RWPE1 (cell line): ENCODE results near the gene DKK2.

ENCODE experiments used
- CTCF ChIA-PET: fragments of 350-600 bp; sonication (Branson Sonifier 250); formaldehyde crosslinking; extraction: SDS; loops from one replicate; lab custom pipeline; 2021; lab: Yijun Ruan, JAX
- POLR2A ChIA-PET: fragments of 400-600 bp; formaldehyde crosslinking; extraction: SDS; loops from one replicate; lab custom pipeline; 2020; ENCODE audit warnings: antibody characterized with exemption; ENCODE audit not compliant: low non-redundant PET; lab: Yijun Ruan, JAX
- DNase-seq: peaks from one replicate; pipeline ENCODE4 v3.0.0; 2012; ENCODE audit warnings: low spot score
- H3K27ac ChIP-seq: fragments of 450-650 bp; 2 replicates; pipeline ENCODE4 v1.5.1; 2017
- TF ChIP-seq, protein P1 (sequence below): fragments of 450-650 bp; conservative IDR thresholded peaks from 2 replicates; pipeline ENCODE4 v1.5.1; 2017; ENCODE audit warnings: low read depth, mild to moderate bottlenecking

The DKK2 gene

DNA sequence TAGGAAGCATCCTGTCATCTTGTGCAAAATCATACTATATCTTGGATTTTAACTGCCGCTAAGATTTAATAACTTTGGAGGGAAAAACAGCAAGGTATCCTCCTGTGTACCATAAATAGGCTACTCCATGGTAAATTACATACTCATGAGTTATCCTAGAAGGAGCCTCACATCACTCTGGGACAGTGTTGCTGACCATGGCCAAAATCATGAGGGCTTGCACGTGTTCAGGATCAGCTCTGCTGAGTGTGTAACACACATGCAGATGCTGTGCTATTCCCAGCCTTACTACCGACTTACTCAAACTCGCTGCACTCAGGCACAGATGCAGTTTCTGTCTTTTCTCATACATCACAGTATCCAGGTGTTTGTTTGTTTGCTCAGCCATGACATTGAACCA lies 56.6 kb downstream of the DKK2 start:
- DNase-seq = no peak
- no peak overlapping the region for H3K27ac ChIP-seq
- ChIA-PET POLR2A (no interaction called here), CTCF (no interaction called here)
- TF ChIP-seq, protein P1, sequence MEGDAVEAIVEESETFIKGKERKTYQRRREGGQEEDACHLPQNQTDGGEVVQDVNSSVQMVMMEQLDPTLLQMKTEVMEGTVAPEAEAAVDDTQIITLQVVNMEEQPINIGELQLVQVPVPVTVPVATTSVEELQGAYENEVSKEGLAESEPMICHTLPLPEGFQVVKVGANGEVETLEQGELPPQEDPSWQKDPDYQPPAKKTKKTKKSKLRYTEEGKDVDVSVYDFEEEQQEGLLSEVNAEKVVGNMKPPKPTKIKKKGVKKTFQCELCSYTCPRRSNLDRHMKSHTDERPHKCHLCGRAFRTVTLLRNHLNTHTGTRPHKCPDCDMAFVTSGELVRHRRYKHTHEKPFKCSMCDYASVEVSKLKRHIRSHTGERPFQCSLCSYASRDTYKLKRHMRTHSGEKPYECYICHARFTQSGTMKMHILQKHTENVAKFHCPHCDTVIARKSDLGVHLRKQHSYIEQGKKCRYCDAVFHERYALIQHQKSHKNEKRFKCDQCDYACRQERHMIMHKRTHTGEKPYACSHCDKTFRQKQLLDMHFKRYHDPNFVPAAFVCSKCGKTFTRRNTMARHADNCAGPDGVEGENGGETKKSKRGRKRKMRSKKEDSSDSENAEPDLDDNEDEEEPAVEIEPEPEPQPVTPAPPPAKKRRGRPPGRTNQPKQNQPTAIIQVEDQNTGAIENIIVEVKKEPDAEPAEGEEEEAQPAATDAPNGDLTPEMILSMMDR = no peak

DNA sequence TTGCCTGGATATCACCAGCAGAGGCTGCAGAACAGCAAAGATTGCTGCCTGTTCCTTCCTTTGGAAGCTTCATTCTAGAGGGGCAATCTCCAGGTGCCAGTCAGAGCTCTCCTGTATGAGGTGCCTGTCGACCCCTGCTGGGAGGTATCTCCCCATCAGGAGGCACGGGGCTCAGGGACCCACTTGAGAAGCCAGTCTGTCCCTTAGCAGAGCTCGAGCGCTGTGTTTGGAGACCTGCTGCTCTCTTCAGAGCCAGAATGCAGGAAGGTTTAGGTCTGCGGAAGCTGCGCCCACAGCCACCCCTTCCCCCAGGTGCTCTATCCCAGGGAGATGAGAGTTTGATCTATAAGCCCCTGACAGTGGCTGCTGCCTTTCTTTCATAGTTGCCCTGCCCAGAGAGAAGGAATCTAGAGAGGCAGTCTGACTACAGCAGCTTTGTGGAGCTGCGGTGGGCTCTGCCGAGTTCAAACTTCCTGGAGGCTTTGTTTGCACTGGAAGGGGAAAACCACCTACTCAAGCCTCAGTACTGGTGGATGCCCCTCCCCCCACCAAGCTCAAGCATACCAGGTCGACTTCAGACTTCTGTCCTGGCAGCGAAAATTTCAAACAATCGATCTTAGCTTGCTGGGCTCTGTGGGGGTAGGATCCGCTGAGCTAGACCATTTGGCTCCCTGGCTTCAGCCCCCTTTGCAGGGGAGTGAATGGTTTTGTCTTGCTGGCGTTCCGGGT lies 57.9 kb downstream of the DKK2 start:
- ChIA-PET CTCF (no interaction called here), POLR2A (no interaction called here)
- no peak overlapping the region for H3K27ac ChIP-seq
- no peak for DNase-seq
- TF ChIP-seq, protein P1 = no peak

DNA sequence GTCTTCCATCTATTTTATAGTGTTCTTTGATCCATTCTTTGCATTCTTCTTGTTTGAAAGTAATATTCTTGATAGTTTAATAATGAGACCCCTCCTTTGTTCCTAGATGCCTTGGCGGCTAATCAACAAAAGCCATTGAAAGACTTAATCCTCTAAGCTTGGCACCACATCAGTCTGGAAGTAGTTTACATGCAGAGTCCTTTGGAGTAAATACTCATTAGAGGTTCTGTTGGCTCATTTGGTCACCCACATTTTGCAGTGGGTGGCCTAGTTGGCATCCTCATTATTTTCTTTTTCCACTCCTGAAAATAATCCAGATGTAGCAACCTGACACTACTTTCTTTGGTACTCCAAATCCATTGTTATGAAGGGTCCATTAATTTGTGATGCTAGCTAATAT lies 64.5 kb downstream of the DKK2 start:
- no peak for DNase-seq
- POLR2A ChIA-PET = no interaction called here
- TF ChIP-seq, protein P1 = no peak
- no peak overlapping the region for H3K27ac ChIP-seq
- CTCF ChIA-PET = interaction anchor here (0.7 kb wide), 1 partner anchor 72 kb away, joined by 3 read pairs; no protein-coding TSS in a partner anchor

DNA sequence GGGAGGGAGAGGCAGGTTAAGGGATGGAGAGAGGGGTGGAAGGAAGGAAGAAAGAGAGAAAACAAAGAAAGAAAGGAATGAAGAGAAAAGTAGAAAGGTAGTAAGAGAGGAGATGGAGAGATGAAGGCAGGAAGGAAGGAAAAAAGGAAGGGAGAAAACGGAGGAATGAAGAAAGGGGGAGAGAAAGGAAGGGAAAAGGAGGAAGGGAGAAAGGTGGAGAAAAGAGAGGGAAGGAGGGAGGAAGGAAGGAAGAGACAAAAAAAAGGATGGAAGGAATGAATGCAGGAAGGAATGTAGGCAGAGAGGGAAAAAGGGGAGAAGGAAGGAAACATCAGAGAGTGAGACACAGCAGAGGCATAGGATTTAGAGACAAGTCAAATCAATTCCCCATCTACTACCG lies 68.2 kb downstream of the DKK2 start:
- DNase-seq = no peak
- POLR2A ChIA-PET = no interaction called here
- H3K27ac ChIP-seq = no peak overlapping the region
- CTCF ChIA-PET = interaction anchor here (0.6 kb wide), 1 partner anchor 614 kb away, joined by 7 read pairs; no protein-coding TSS in a partner anchor
- TF ChIP-seq, protein P1 = no peak

DNA sequence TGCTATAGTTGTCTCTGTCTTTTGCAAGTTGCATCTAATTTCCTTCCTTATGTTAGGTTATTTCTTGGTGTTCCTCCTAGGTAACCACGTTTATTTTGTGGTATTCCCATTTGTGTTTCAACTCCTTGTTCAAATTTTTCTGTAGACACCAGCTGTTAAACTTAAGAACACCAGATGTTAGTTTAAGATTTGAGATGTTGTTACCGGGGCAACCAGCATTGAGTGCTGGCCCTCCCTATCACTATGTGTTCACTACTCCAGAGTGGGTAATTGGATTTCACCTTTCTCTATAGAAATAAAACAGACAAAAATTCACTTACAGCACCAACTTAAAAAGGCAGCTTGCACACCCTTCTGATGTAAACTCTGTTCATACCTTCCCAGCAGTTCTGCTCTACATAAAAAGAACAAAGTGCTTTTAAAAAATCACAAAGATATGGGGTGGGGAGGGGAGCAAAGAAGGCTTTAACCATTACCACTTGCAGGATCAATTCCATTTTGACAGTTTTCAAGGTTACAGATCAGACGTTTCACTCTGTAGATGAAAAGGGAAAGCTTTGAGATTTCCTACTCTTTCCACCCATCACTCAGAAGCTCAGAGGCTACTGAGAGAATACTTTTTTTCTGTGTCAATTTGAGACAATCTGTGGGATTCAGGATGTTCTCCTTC lies 82.9 kb downstream of the DKK2 start:
- ChIA-PET POLR2A (no interaction called here), CTCF (interaction anchor here (0.7 kb wide), 1 partner anchor 14 kb away, joined by 3 read pairs; no protein-coding TSS in a partner anchor)
- no peak for DNase-seq
- TF ChIP-seq, protein P1 = no peak
- no peak overlapping the region for H3K27ac ChIP-seq

DNA sequence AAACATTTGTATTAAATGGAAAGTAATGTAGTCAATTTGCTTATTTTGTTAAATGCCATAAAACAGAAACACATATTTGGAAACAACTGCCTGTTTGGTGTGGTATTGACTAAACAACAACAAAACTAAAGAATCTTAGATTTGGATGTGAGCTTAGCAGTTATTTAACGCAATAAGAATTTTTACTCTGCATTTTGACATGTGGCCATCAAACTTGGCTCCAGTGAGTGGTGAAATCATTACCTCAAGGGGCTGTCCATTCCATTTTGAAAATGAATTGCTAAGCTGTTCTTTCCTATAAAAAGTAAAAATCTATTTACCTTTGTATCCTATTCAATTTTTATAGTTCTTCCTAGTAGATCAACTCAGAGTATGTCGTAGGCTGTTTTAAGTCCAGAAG lies 84.2 kb downstream of the DKK2 start:
- TF ChIP-seq, protein P1 = no peak
- CTCF ChIA-PET = interaction anchor here (0.6 kb wide), 1 partner anchor 117 kb away, joined by 4 read pairs; no protein-coding TSS in a partner anchor
- H3K27ac ChIP-seq = no peak overlapping the region
- POLR2A ChIA-PET = no interaction called here
- no peak for DNase-seq
